Measurements from ENCODE around the gene PADI1.

Gene PADI1

DNA sequence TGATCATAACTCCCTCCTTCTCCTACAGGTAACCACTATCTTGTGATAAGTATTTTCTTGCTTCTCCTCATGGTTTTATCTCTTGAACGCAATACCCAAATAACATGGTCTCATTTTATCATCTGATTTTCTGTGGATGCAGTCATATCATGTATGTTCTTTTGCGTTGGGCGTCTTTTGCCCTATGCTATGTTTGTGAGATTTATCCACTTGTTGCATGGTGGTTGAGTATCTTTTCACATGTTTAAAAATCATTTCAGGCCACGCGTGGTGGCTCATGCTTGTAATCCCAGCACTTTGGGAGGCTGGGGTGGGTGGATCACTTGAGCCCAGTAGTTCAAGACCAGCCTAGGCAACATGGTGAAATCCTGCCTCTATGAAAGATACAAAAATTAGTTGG lies 59.5 kb downstream of the PADI1 start:
- H3K4me1 Mint-ChIP-seq: no peaks in the 10 kb centered on the region
- H3K36me3 Mint-ChIP-seq (ENCODE audit: low read depth): no peaks in the 10 kb centered on the region
- no peak overlapping the region for H3K4me3 Mint-ChIP-seq
- no peak overlapping the region for H3K27ac Mint-ChIP-seq
- peaks cover 29% of the 10 kb centered on the region for H3K27me3 Mint-ChIP-seq (ENCODE audit: low read depth, poor library complexity)
- peaks cover 12% of the 10 kb centered on the region for H3K9me3 Mint-ChIP-seq
- DNase-seq: no peak
- TF ChIP-seq, protein P1, sequence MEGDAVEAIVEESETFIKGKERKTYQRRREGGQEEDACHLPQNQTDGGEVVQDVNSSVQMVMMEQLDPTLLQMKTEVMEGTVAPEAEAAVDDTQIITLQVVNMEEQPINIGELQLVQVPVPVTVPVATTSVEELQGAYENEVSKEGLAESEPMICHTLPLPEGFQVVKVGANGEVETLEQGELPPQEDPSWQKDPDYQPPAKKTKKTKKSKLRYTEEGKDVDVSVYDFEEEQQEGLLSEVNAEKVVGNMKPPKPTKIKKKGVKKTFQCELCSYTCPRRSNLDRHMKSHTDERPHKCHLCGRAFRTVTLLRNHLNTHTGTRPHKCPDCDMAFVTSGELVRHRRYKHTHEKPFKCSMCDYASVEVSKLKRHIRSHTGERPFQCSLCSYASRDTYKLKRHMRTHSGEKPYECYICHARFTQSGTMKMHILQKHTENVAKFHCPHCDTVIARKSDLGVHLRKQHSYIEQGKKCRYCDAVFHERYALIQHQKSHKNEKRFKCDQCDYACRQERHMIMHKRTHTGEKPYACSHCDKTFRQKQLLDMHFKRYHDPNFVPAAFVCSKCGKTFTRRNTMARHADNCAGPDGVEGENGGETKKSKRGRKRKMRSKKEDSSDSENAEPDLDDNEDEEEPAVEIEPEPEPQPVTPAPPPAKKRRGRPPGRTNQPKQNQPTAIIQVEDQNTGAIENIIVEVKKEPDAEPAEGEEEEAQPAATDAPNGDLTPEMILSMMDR (IDR thresholded peaks at IDR 0.05): no peak

DNA sequence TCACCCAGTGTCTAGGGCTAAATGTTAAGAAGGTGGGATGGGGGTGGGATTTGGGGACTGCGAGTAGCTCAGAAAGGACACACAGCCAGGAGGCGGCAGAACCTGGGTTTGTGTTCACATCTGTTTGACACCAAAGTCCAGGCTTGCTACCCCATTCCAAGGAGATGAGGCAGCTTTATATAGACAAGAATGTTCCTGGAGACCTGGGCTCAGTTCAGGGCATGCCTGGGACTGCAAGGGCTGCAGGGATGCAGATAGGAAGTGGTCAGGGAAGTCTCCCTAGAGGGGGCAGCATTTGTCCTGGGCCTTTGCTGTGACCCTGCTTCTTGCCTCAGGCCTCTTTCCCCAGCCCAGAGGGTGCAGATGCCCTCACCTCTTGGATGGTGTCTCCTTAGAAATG lies 60.2 kb downstream of the PADI1 start:
- Mint-ChIP-seq H3K9me3 (peaks cover 12% of the 10 kb centered on the region), H3K27ac (no peak overlapping the region), H3K4me3 (no peak overlapping the region), H3K27me3 (ENCODE audit: low read depth, poor library complexity) (peaks cover 26% of the 10 kb centered on the region), H3K36me3 (ENCODE audit: low read depth) (no peaks in the 10 kb centered on the region), H3K4me1 (no peaks in the 10 kb centered on the region)
- TF ChIP-seq, protein P1 (IDR thresholded peaks at IDR 0.05): no peak
- no peak for DNase-seq

DNA sequence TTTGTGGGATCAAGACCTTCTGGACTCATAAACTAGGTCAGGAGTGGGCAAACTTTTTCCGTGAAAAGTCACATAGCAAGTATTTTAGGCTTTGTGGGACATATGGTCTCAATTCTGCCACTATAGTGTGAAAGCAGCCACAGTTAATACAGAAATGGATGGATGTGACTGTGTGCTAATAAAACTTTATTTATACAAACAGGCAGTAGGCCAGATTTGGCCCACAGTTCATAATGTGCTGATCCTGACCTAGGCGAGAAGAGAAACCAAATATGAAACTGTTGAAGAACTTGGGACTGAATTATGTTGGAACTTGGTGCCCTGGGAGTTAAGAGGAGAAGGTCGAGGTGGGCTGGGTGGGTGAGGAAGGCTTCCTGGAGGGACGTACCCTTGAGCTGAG lies 61.0 kb downstream of the PADI1 start:
- no peaks in the 10 kb centered on the region for H3K36me3 Mint-ChIP-seq (ENCODE audit: low read depth)
- H3K4me1 Mint-ChIP-seq: no peaks in the 10 kb centered on the region
- no peak for DNase-seq
- TF ChIP-seq, protein P1 (IDR thresholded peaks at IDR 0.05): no peak
- no peak overlapping the region for H3K4me3 Mint-ChIP-seq
- peaks cover 12% of the 10 kb centered on the region for H3K9me3 Mint-ChIP-seq
- H3K27ac Mint-ChIP-seq: no peak overlapping the region
- H3K27me3 Mint-ChIP-seq (ENCODE audit: low read depth, poor library complexity): peaks cover 21% of the 10 kb centered on the region

DNA sequence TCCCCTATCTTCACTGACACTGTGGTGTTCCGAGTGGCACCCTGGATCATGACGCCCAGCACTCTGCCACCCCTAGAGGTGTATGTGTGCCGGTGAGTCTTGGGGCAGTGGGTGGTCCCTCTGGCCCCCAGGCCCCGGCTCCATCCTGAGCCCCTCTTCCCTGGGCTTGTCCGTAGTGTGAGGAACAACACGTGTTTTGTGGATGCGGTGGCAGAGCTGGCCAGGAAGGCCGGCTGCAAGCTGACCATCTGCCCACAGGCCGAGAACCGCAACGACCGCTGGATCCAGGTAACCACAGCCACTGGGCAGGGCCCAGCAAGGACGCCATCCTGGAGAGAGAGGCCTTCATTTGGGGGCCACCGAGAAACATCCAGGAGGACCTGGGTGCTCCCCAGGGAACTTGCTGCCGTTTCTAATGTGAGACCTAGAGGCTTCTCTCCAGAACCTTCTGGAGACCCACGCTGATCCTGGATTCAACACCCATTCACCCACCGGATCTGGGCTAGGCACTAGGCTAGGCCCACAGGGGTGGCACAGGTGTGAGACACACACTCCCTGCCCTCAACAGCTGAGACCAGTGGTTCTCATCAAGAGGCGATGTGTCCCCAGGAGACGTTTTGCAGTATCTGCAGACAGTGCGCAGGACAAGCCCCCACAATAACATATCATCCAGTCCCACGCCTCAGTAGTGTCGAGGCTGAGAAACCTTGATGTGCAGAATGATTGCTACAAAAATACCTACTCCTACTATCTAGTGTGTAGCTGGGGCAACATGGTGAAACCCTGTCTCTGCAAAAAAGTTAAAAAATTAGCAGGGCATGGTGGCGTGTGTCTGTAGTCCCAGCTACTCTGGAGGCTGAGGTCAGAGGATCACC lies 66.2 kb downstream of the PADI1 start:
- peaks cover 25% of the 10 kb centered on the region for H3K27me3 Mint-ChIP-seq (ENCODE audit: low read depth, poor library complexity)
- no peaks in the 10 kb centered on the region for H3K36me3 Mint-ChIP-seq (ENCODE audit: low read depth)
- H3K4me3 Mint-ChIP-seq: no peak overlapping the region
- DNase-seq: no peak
- TF ChIP-seq, protein P1 (IDR thresholded peaks at IDR 0.05): no peak
- H3K4me1 Mint-ChIP-seq: peaks cover 5% of the 10 kb centered on the region
- H3K9me3 Mint-ChIP-seq: no peaks in the 10 kb centered on the region
- no peak overlapping the region for H3K27ac Mint-ChIP-seq

DNA sequence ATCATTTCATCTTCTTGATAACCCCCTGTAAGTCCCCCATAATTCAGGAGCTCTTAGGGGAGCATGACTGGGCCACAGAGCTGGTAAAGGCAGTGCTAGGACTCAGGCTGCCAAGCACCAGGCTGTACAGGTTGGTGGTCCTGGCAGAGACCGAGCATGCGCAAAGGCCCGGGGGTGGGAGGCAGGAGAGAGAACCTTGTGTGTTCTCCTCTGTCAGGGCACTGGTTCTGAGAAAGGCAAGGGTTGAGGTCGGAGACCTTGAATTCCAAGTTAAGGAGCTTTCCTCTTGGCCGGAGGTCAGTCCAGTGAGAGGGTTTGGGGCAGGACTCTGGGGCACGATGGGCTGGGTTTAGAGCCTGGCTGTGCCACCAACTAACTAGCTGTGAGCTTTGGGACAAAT lies 67.1 kb downstream of the PADI1 start:
- Mint-ChIP-seq H3K9me3 (no peaks in the 10 kb centered on the region), H3K4me1 (peaks cover 7% of the 10 kb centered on the region), H3K36me3 (ENCODE audit: low read depth) (no peaks in the 10 kb centered on the region), H3K27me3 (ENCODE audit: low read depth, poor library complexity) (peaks cover 23% of the 10 kb centered on the region), H3K27ac (no peak overlapping the region), H3K4me3 (no peak overlapping the region)
- DNase-seq: no peak
- TF ChIP-seq, protein P1 (IDR thresholded peaks at IDR 0.05): no peak

DNA sequence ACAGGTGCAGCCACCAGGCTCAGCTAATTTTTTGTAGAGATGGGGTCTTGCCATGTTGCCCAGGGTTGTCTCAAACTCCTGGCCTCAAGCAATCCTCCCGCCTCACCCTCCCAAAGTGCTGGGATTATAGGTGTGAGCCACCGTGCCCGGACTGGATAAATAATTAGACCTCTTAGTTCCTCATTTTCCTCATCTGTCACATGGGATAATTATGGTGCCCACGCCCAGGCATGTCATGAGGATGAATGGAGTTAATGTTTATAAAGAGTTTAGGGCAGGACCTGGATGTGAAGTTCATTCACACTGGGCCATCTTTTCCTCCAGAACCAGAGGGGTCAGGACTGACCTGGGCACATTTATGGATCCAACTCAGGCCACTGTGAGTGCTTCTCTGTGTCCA lies 67.7 kb downstream of the PADI1 start:
- Mint-ChIP-seq H3K36me3 (ENCODE audit: low read depth) (no peaks in the 10 kb centered on the region), H3K27ac (no peak overlapping the region), H3K9me3 (no peaks in the 10 kb centered on the region), H3K27me3 (ENCODE audit: low read depth, poor library complexity) (peaks cover 23% of the 10 kb centered on the region), H3K4me3 (no peak overlapping the region), H3K4me1 (peaks cover 13% of the 10 kb centered on the region)
- TF ChIP-seq, protein P1 (IDR thresholded peaks at IDR 0.05): no peak
- no peak for DNase-seq

Measured in nephron progenitor cell (in vitro differentiated cells).